DMS 273 (cell line): ENCODE results near the gene NEB.
"Not testable (repeated sequence)": the region's sequence is repeated elsewhere in the genome, so short reads cannot be mapped to it uniquely, and the experiment has no call there.

Experiments used
- DNase-seq: peaks from one replicate; lab custom pipeline; 2025; ENCODE audit not compliant: unreplicated experiment; lab: John Stamatoyannopoulos, UW

The NEB gene

GRCh38 chr2:151761687-151762086 lies 27.4 kb upstream of the NEB start:
- DNase-seq: no peak

- no peak for DNase-seq
These were observed 26.9 kb upstream of the NEB start for GRCh38 chr2:151761193-151761592.

GRCh38 chr2:151760139-151760650 lies 25.9 kb upstream of the NEB start:
- DNase-seq: peak; percentile 16

- no peak for DNase-seq
These were observed 24.5 kb upstream of the NEB start for GRCh38 chr2:151758744-151759143.

GRCh38 chr2:151757861-151758260 lies 23.6 kb upstream of the NEB start:
- peak; percentile 59 for DNase-seq

GRCh38 chr2:151756820-151757219 lies 22.5 kb upstream of the NEB start:
- DNase-seq: no peak

GRCh38 chr2:151754253-151754897 lies 20.1 kb upstream of the NEB start:
- no peak for DNase-seq

GRCh38 chr2:151753540-151753939 lies 19.3 kb upstream of the NEB start:
- DNase-seq: no peak

GRCh38 chr2:151745261-151745660 lies 11.0 kb upstream of the NEB start:
- DNase-seq: not testable (repeated sequence)

- DNase-seq: no peak
These were observed 3.9 kb downstream of the NEB start for GRCh38 chr2:151730262-151730975.

- no peak for DNase-seq
These were observed 4.4 kb downstream of the NEB start for GRCh38 chr2:151729837-151730236.

- DNase-seq: no peak
These were observed 4.9 kb downstream of the NEB start for GRCh38 chr2:151729415-151729811.

GRCh38 chr2:151728804-151729414 lies 5.4 kb downstream of the NEB start:
- DNase-seq: peak; percentile 21

- DNase-seq: no peak
These were observed 6.4 kb downstream of the NEB start for GRCh38 chr2:151727593-151728552.

- DNase-seq: no peak
These were observed 13.1 kb downstream of the NEB start for GRCh38 chr2:151721161-151721560.

- no peak for DNase-seq
These were observed 13.8 kb downstream of the NEB start for GRCh38 chr2:151720521-151720920.

- no peak for DNase-seq
These were observed 15.5 kb downstream of the NEB start for GRCh38 chr2:151718796-151719195.

GRCh38 chr2:151718247-151718646 lies 16.0 kb downstream of the NEB start:
- no peak for DNase-seq

- no peak for DNase-seq
These were observed 17.6 kb downstream of the NEB start for GRCh38 chr2:151716721-151717120.

GRCh38 chr2:151713291-151713903 lies 20.9 kb downstream of the NEB start:
- DNase-seq: no peak

- no peak for DNase-seq
These were observed 23.3 kb downstream of the NEB start for GRCh38 chr2:151711025-151711424.
